Measurements from ENCODE around the gene GNL3L. TPM values are rescaled to one million over a fixed set of nuclear protein-coding genes. Genes with fewer than 3 reads are reported as not detected.
A peak's percentile ranks its signal among the peaks of the same experiment; 100 is the strongest.

Gene GNL3L
- total RNA-seq, 1 experiment from 2014 or later = 63.6 TPM

DNA sequence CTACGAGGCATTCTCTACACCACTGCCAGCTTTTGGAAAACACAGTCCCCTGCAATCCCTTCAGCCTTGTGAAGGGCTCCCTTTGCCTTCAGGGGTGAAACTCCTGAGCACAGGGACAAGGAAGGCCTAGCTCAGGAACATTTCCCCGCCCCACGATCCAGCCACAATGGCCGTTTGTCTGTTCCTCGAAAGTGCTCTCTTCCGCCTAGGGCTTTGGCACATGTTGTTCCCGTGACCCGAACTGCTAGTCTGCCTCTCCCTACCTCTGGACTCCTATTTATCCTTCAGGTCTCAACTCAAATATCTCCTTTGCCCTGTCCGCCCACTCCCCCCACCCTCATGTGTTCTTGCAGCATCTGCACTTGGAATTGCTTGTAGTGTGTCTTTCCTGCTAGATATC lies 46.1 kb upstream of the GNL3L start (continued):
- TF ChIP-seq, protein P1, sequence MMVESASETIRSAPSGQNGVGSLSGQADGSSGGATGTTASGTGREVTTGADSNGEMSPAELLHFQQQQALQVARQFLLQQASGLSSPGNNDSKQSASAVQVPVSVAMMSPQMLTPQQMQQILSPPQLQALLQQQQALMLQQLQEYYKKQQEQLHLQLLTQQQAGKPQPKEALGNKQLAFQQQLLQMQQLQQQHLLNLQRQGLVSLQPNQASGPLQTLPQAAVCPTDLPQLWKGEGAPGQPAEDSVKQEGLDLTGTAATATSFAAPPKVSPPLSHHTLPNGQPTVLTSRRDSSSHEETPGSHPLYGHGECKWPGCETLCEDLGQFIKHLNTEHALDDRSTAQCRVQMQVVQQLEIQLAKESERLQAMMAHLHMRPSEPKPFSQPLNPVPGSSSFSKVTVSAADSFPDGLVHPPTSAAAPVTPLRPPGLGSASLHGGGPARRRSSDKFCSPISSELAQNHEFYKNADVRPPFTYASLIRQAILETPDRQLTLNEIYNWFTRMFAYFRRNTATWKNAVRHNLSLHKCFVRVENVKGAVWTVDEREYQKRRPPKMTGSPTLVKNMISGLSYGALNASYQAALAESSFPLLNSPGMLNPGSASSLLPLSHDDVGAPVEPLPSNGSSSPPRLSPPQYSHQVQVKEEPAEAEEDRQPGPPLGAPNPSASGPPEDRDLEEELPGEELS (CRISPR knock-in tag; IDR thresholded peaks at IDR 0.05) = no peak
- TF ChIP-seq RORB (CRISPR knock-in tag; IDR thresholded peaks at IDR 0.05) (no peak), NFE2L1 (CRISPR knock-in tag; IDR thresholded peaks at IDR 0.05) (no peak), PRDM15 (CRISPR knock-in tag; IDR thresholded peaks at IDR 0.05) (no peak), ZBTB43 (CRISPR knock-in tag; IDR thresholded peaks at IDR 0.05) (no peak), FOXK1 (CRISPR knock-in tag; IDR thresholded peaks at IDR 0.05) (no peak), PREB (CRISPR knock-in tag; IDR thresholded peaks at IDR 0.05; ENCODE audit: borderline replicate concordance) (no peak), ZNF671 (CRISPR knock-in tag; IDR thresholded peaks at IDR 0.05) (no peak), NR2C2 (CRISPR knock-in tag; IDR thresholded peaks at IDR 0.05) (no peak), ZNF232 (CRISPR knock-in tag; IDR thresholded peaks at IDR 0.05) (no peak)

GRCh38 chrX:54484666-54485065 lies 45.4 kb upstream of the GNL3L start:
- no peak overlapping the region; the same call in 1 of the 2 replicates for H3K27ac Mint-ChIP-seq
- ATAC-seq = peak; percentile 33
- peak; percentile 15 for DNase-seq (ENCODE audit: low spot score)
- ChIA-PET CTCF (no interaction called here), POLR2A (interaction anchor here (0.6 to 1.5 kb wide), 3 partner anchors 10 to 324 kb away, joined by 3 to 4 read pairs (median 4); partner anchors contain the start of gene GNL3L)
- peaks cover 53% of the 10 kb centered on the region for H3K4me1 Mint-ChIP-seq
- no peak overlapping the region for H3K4me3 Mint-ChIP-seq
- H3K27me3 Mint-ChIP-seq (ENCODE audit: low read depth) = no peaks in the 10 kb centered on the region
- H3K9me3 Mint-ChIP-seq = no peaks in the 10 kb centered on the region
- H3K36me3 Mint-ChIP-seq = peaks cover 2% of the 10 kb centered on the region
- TF ChIP-seq ZNF423 (CRISPR knock-in tag; IDR thresholded peaks at IDR 0.05) (no peak), ZNF281 (CRISPR knock-in tag; IDR thresholded peaks at IDR 0.05) (no peak), AFF4 (CRISPR knock-in tag; IDR thresholded peaks at IDR 0.05; ENCODE audit: borderline replicate concordance) (no peak), CDX4 (CRISPR knock-in tag; IDR thresholded peaks at IDR 0.05; ENCODE audit: borderline replicate concordance) (no peak), STAT6 (CRISPR knock-in tag; conservative IDR thresholded peaks at IDR 0.05; ENCODE audit: low read depth) (no peak), ZBTB43 (CRISPR knock-in tag; IDR thresholded peaks at IDR 0.05) (no peak)
